ENCODE data around the gene MECR. TPM values are rescaled to one million over a fixed set of nuclear protein-coding genes. Genes with fewer than 3 reads are reported as not detected.
"Not testable (repeated sequence)": the region's sequence is repeated elsewhere in the genome, so short reads cannot be mapped to it uniquely, and the experiment has no call there.

MECR gene
- total RNA-seq, 1 donor, result 23.5 TPM

- Histone ChIP-seq H3K36me3 (ENCODE audit: insufficient read depth, low read length) (no peaks in the 10 kb centered on the region), H3K4me3 (ENCODE audit: insufficient read depth, low read length) (peak within 1 kb of the TSS; percentile 69), H3K4me2 (ENCODE audit: insufficient read depth, low read length) (peak within 1 kb of the TSS; percentile 89), H3K9me3 (ENCODE audit: low read depth, low read length) (no peaks in the 10 kb centered on the region), H4K20me1 (ENCODE audit: insufficient read depth, low read length) (no peaks in the 10 kb centered on the region), H3K4me1 (ENCODE audit: insufficient read depth, low read length) (peaks cover 12% of the 10 kb centered on the region), H2AFZ (ENCODE audit: low read length) (peak within 1 kb of the TSS; percentile 78), H3K27me3 (ENCODE audit: insufficient read depth, low read length) (peaks cover 22% of the 10 kb centered on the region), H3K27ac (ENCODE audit: low read depth, low read length) (no peak within 1 kb of the TSS), H3K79me2 (ENCODE audit: insufficient read depth, low read length) (no peaks in the 10 kb centered on the region)
- peak; percentile 46 for TF ChIP-seq CTCF (IDR thresholded peaks at IDR 0.05; ENCODE audit: extremely low read depth, low read depth, low read length)
- DNase-seq (ENCODE audit: insufficient read length, low spot score, missing footprints), result peak; percentile 100
Observed at GRCh38 chr1:29235955-29236711, 5.4 kb upstream of the MECR start, which contains the start of gene PTPRU. TSS of gene PTPRU (plus strand) at chr1:29236522. CDS start at chr1:29236645, 123 bp downstream.

DNA sequence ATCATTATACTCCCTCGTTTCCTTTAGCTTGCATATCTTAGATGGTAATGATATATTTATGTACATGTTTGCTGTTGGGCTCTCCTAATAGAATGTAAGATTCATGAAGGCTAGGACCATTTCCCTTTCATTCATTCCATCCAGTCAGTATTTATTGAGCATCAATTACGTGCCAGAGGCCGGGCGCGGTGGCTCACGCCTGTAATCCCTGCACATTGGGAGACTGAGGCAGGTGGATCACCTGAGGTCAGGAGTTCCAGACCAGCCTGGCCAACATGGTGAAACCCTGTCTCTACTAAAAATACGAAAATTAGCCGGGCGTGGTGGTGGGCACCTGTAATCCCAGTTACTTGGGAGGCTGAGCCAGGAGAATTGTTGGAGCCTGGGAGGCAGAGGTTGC lies 4.1 kb upstream of the MECR start:
- H3K79me2 ChIP-seq (ENCODE audit: insufficient read depth, low read length); H3K27ac ChIP-seq (ENCODE audit: low read depth, low read length); H4K20me1 ChIP-seq (ENCODE audit: insufficient read depth, low read length); H3K4me2 ChIP-seq (ENCODE audit: insufficient read depth, low read length); H3K4me3 ChIP-seq (ENCODE audit: insufficient read depth, low read length); H3K36me3 ChIP-seq (ENCODE audit: insufficient read depth, low read length); DNase-seq (ENCODE audit: insufficient read length, low spot score, missing footprints); H2AFZ ChIP-seq (ENCODE audit: low read length); H3K9me3 ChIP-seq (ENCODE audit: low read depth, low read length): not testable (repeated sequence)
- Histone ChIP-seq H3K27me3 (ENCODE audit: insufficient read depth, low read length) (peaks cover 22% of the 10 kb centered on the region), H3K4me1 (ENCODE audit: insufficient read depth, low read length) (peaks cover 19% of the 10 kb centered on the region)

- no peak overlapping the region for H3K4me3 ChIP-seq (ENCODE audit: insufficient read depth, low read length)
- DNase-seq (ENCODE audit: insufficient read length, low spot score, missing footprints), result peak; percentile 80
- no peak for TF ChIP-seq CTCF (IDR thresholded peaks at IDR 0.05; ENCODE audit: extremely low read depth, low read depth, low read length)
- no peak overlapping the region for H2AFZ ChIP-seq (ENCODE audit: low read length)
- H3K27me3 ChIP-seq (ENCODE audit: insufficient read depth, low read length), result peaks cover 22% of the 10 kb centered on the region
- H3K4me1 ChIP-seq (ENCODE audit: insufficient read depth, low read length), result peaks cover 23% of the 10 kb centered on the region
- no peaks in the 10 kb centered on the region for H3K36me3 ChIP-seq (ENCODE audit: insufficient read depth, low read length)
- H3K27ac ChIP-seq (ENCODE audit: low read depth, low read length), result no peak overlapping the region
- H4K20me1 ChIP-seq (ENCODE audit: insufficient read depth, low read length), result no peaks in the 10 kb centered on the region
- H3K9me3 ChIP-seq (ENCODE audit: low read depth, low read length), result no peaks in the 10 kb centered on the region
- no peak overlapping the region for H3K4me2 ChIP-seq (ENCODE audit: insufficient read depth, low read length)
- H3K79me2 ChIP-seq (ENCODE audit: insufficient read depth, low read length), result peaks cover 11% of the 10 kb centered on the region
Observed at GRCh38 chr1:29234471-29234870, 3.7 kb upstream of the MECR start.

- H3K79me2 ChIP-seq (ENCODE audit: insufficient read depth, low read length), result peaks cover 17% of the 10 kb centered on the region
- H3K4me1 ChIP-seq (ENCODE audit: insufficient read depth, low read length), result peaks cover 24% of the 10 kb centered on the region
- H3K27ac ChIP-seq (ENCODE audit: low read depth, low read length), result no peak overlapping the region
- no peaks in the 10 kb centered on the region for H4K20me1 ChIP-seq (ENCODE audit: insufficient read depth, low read length)
- no peak for TF ChIP-seq CTCF (IDR thresholded peaks at IDR 0.05; ENCODE audit: extremely low read depth, low read depth, low read length)
- H3K4me2 ChIP-seq (ENCODE audit: insufficient read depth, low read length), result no peak overlapping the region
- H3K36me3 ChIP-seq (ENCODE audit: insufficient read depth, low read length), result no peaks in the 10 kb centered on the region
- no peak overlapping the region for H2AFZ ChIP-seq (ENCODE audit: low read length)
- H3K9me3 ChIP-seq (ENCODE audit: low read depth, low read length), result no peaks in the 10 kb centered on the region
- no peak overlapping the region for H3K4me3 ChIP-seq (ENCODE audit: insufficient read depth, low read length)
- peak; percentile 43 for DNase-seq (ENCODE audit: insufficient read length, low spot score, missing footprints)
- peaks cover 22% of the 10 kb centered on the region for H3K27me3 ChIP-seq (ENCODE audit: insufficient read depth, low read length)
Observed at GRCh38 chr1:29233693-29234092, 3.0 kb upstream of the MECR start.

All from osteoblast (primary cell).